Aortic smooth muscle cell (primary cell): ENCODE data around the gene FBXO30. TPM values are rescaled to one million over a fixed set of nuclear protein-coding genes. Genes with fewer than 3 reads are reported as not detected.

Experiments
- total RNA-seq: library from RNA; depleted of rRNA; stranded (reverse); fragments of >200 nt; gene quantifications from 2 replicates; pipeline ENCODE4 v1.2.3, GENCODE V29; 2014

FBXO30 gene
- total RNA-seq, result 19.0 and 19.8 TPM in 2 replicates

GRCh38 chr6:145814501-145815308, at the start of gene FBXO30:
FBXO30 (minus strand) TSS chr6:145814795; CDS start chr6:145806405, 8,390 bp downstream.

Other genes with a start within 250 kb of the FBXO30 start
- 6.2 and 7.0 TPM in 2 replicates for gene EPM2A, start 79.3 kb downstream of the FBXO30 start, total RNA-seq
- 14.4 and 16.2 TPM in 2 replicates for gene SHPRH, start 149.6 kb upstream of the FBXO30 start, total RNA-seq
- 0.06 and 0.13 TPM in 2 replicates for gene GRM1, start 214.3 kb upstream of the FBXO30 start, total RNA-seq